ENCODE data around the gene PNKD. TPM values are rescaled to one million over a fixed set of nuclear protein-coding genes. Genes with fewer than 3 reads are reported as not detected.

PNKD gene
- total RNA-seq, 4 donors from 2014 or later, result 40.3 to 74.1 (median 56.5) TPM

GRCh38 chr2:218354850-218355443 is 84.6 kb downstream of the PNKD start:
- no peaks in the 10 kb centered on the region for H3K27me3 ChIP-seq
- no peak for DNase-seq (ENCODE audit: extremely low spot score)
- intact Hi-C loops (cut with DNase I), result loop anchor here (5.0 kb wide), 1 partner anchor 53 kb away; no protein-coding TSS in a partner anchor

GRCh38 chr2:218357236-218358177 is 87.2 kb downstream of the PNKD start:
- no peaks in the 10 kb centered on the region for H3K9me3 ChIP-seq
- intact Hi-C loops (cut with DNase I), result loop anchor here (5.0 kb wide), 1 partner anchor 55 kb away; no protein-coding TSS in a partner anchor
- DNase-seq (ENCODE audit: extremely low spot score), result no peak
- no peaks in the 10 kb centered on the region for H3K36me3 ChIP-seq
- no peaks in the 10 kb centered on the region for H3K27me3 ChIP-seq
- peaks cover 0 to 10% (median 8%) of the 10 kb centered on the region in 4 donors for H3K4me1 ChIP-seq
- TF ChIP-seq POLR2A (IDR thresholded peaks at IDR 0.05; ENCODE audit: low read depth) (no peak), EP300 (IDR thresholded peaks at IDR 0.05) (no peak), POLR2AphosphoS5 (IDR thresholded peaks at IDR 0.05) (no peak), CTCF (IDR thresholded peaks at IDR 0.05) (no peak)
- H3K27ac ChIP-seq (replicated peaks in 1 of 4), result no peak overlapping the region
- 69% methylated on average over 17 of the region's 17 CpGs for WGBS
- H3K4me3 ChIP-seq, result no peak overlapping the region

More at GRCh38 chr2:218354850-218355443, 84.6 kb downstream of the PNKD start:
- WGBS, result 86% methylated on average over 20 of the region's 20 CpGs
- Histone ChIP-seq H3K4me1 (peaks cover 0 to 10% (median 8%) of the 10 kb centered on the region in 4 donors), H3K9me3 (peaks cover 0 to 14% (median 2%) of the 10 kb centered on the region in 4 donors), H3K27ac (replicated peaks in 1 of 4) (no peak overlapping the region), H3K36me3 (no peaks in the 10 kb centered on the region), H3K4me3 (no peak overlapping the region)
- no peak for TF ChIP-seq POLR2A (IDR thresholded peaks at IDR 0.05; ENCODE audit: low read depth)
- TF ChIP-seq EP300 (IDR thresholded peaks at IDR 0.05), result no peak
- no peak for TF ChIP-seq CTCF (IDR thresholded peaks at IDR 0.05)
- TF ChIP-seq POLR2AphosphoS5 (IDR thresholded peaks at IDR 0.05), result no peak

- peaks cover 0 to 10% (median 8%) of the 10 kb centered on the region in 4 donors for H3K4me1 ChIP-seq
- DNase-seq (ENCODE audit: extremely low spot score), result no peak
- TF ChIP-seq POLR2AphosphoS5 (IDR thresholded peaks at IDR 0.05) (no peak), POLR2A (IDR thresholded peaks at IDR 0.05; ENCODE audit: low read depth) (no peak), CTCF (IDR thresholded peaks at IDR 0.05) (no peak), EP300 (IDR thresholded peaks at IDR 0.05) (no peak)
- no peaks in the 10 kb centered on the region for H3K27me3 ChIP-seq
- H3K4me3 ChIP-seq, result no peak overlapping the region
- H3K36me3 ChIP-seq, result no peaks in the 10 kb centered on the region
- no peak overlapping the region for H3K27ac ChIP-seq (replicated peaks in 1 of 4)
- no peaks in the 10 kb centered on the region for H3K9me3 ChIP-seq
- intact Hi-C loops (cut with DNase I), result loop anchor here (5.0 kb wide), 1 partner anchor 38 kb away; no protein-coding TSS in a partner anchor
- 90% methylated on average over 4 of the region's 4 CpGs for WGBS
These were observed 90.1 kb downstream of the PNKD start for GRCh38 chr2:218360453-218360852.

GRCh38 chr2:218362606-218363005 is 92.3 kb downstream of the PNKD start:
- Histone ChIP-seq H3K9me3 (peaks cover 0 to 8% (median 6%) of the 10 kb centered on the region in 4 donors), H3K4me1 (peaks cover 4% of the 10 kb centered on the region in 4 donors), H3K27me3 (no peaks in the 10 kb centered on the region), H3K36me3 (no peaks in the 10 kb centered on the region), H3K27ac (replicated peaks in 1 of 4) (no peak overlapping the region), H3K4me3 (no peak overlapping the region)
- no peak for DNase-seq (ENCODE audit: extremely low spot score)
- no peak for TF ChIP-seq POLR2A (IDR thresholded peaks at IDR 0.05; ENCODE audit: low read depth)
- no peak for TF ChIP-seq CTCF (IDR thresholded peaks at IDR 0.05)
- TF ChIP-seq POLR2AphosphoS5 (IDR thresholded peaks at IDR 0.05), result no peak
- no peak for TF ChIP-seq EP300 (IDR thresholded peaks at IDR 0.05)
- 94% methylated on average over 7 of the region's 8 CpGs for WGBS
- intact Hi-C loops (cut with DNase I), result loop anchor here (5.0 kb wide), 1 partner anchor 40 kb away; no protein-coding TSS in a partner anchor

All from esophagus muscularis mucosa (tissue), 4 donors.